Ascending aorta (tissue), 2 donors: ENCODE measurements around the gene SERPINA12. TPM values are rescaled to one million over a fixed set of nuclear protein-coding genes. Genes with fewer than 3 reads are reported as not detected.

Experiments used
- DNase-seq, 2 donors: peaks; one replicate each; pipeline ENCODE4 v3.0.0-alpha.2; 2019; ENCODE audit warnings: low spot score in 2 of 2
- H3K27ac ChIP-seq, 2 donors: fragments of 200-600 bp; sonication (generic); one replicate each; pipeline ENCODE4 v1.5.1; 2016 to 2017; ENCODE audit warnings: mild to moderate bottlenecking in 1 of 2
- H3K27me3 ChIP-seq: fragments of 200-600 bp; sonication (generic); one replicate; pipeline ENCODE4 v1.5.1; 2017
- H3K36me3 ChIP-seq, 2 donors: fragments of 200-600 bp; sonication (generic); one replicate each; pipeline ENCODE4 v1.5.1; 2016
- H3K4me1 ChIP-seq, 2 donors: fragments of 200-600 bp; sonication (generic); one replicate each; pipeline ENCODE4 v1.5.1; 2016 to 2017; ENCODE audit warnings: mild to moderate bottlenecking in 1 of 2
- H3K4me3 ChIP-seq, 2 donors: fragments of 200-600 bp; sonication (generic); one replicate each; pipeline ENCODE4 v1.5.1; 2016 to 2017; ENCODE audit warnings: mild to moderate bottlenecking in 1 of 2
- H3K9me3 ChIP-seq, 2 donors: fragments of 200-600 bp; sonication (generic); one replicate each; pipeline ENCODE4 v1.5.1; 2016
- intact Hi-C: fragments of 100-400 bp; cut with DNase I; formaldehyde crosslinking; loops from one replicate; pipeline ENCODE4 v1.15.1; 2023
- total RNA-seq: library from RNA; depleted of rRNA; stranded (reverse); fragments of >200 nt; gene quantifications from one replicate; pipeline ENCODE4 v1.1.0, GENCODE V29; 2016
- TF ChIP-seq, protein P1 (sequence below), 3 experiments: fragments of 200-600 bp in 2 of 3; fragments of 450-650 bp in 1 of 3; sonication (generic) in 2 of 3; IDR thresholded peaks; one replicate each; pipeline ENCODE4 v1.5.1; 2016 to 2019; ENCODE audit warnings: antibody characterized with exemption in 3 of 3, mild to moderate bottlenecking in 1 of 3, moderate library complexity in 1 of 3

The SERPINA12 gene
- total RNA-seq, 1 donor from 2014 or later = not detected

GRCh38 chr14:94462219-94462551, 47.1 kb downstream of the SERPINA12 start:
- H3K36me3 ChIP-seq = no peaks in the 10 kb centered on the region
- intact Hi-C loops = no loop called here
- TF ChIP-seq, protein P1, sequence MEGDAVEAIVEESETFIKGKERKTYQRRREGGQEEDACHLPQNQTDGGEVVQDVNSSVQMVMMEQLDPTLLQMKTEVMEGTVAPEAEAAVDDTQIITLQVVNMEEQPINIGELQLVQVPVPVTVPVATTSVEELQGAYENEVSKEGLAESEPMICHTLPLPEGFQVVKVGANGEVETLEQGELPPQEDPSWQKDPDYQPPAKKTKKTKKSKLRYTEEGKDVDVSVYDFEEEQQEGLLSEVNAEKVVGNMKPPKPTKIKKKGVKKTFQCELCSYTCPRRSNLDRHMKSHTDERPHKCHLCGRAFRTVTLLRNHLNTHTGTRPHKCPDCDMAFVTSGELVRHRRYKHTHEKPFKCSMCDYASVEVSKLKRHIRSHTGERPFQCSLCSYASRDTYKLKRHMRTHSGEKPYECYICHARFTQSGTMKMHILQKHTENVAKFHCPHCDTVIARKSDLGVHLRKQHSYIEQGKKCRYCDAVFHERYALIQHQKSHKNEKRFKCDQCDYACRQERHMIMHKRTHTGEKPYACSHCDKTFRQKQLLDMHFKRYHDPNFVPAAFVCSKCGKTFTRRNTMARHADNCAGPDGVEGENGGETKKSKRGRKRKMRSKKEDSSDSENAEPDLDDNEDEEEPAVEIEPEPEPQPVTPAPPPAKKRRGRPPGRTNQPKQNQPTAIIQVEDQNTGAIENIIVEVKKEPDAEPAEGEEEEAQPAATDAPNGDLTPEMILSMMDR (IDR thresholded peaks at IDR 0.05) = no peak
- no peak overlapping the region for H3K4me3 ChIP-seq
- H3K27ac ChIP-seq = no peak overlapping the region
- H3K9me3 ChIP-seq = no peaks in the 10 kb centered on the region
- no peaks in the 10 kb centered on the region for H3K27me3 ChIP-seq
- H3K4me1 ChIP-seq = no peaks in the 10 kb centered on the region
- DNase-seq = no peak

DNA sequence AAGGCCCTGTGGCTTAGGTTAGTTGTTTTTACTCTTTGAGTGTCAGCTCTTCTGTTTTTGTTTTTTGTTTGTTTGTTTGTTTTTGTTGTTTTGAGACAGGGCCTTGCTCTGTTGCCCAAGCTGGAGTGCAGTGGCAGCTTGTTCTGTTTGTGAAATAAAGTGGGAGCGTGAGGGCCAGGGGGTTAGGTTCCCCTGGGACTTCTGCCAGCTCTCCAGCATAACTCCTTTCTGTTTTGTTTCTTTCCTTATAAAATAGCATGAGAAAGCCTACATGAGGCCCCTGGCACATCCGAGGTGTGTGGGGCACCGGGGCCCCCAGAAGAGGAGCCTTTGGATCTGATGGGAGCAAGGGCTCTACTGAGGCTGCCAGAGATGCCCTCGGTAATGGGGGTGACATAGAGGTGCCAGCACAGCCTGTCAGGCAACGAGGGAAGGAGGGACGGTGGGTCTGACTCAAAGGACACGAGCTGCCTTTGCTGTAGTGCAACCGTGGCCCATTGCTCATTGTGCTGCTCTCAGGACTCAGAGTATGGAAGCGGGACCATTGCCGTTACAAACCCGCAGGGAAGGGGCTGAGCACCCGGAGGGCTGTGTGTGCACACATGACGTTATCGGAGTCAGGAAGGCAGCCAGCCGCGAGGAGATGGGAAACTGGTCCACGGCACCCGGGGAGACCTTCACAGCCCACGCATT, 47.6 kb downstream of the SERPINA12 start:
- TF ChIP-seq, protein P1 (IDR thresholded peaks at IDR 0.05) = no peak
- no peaks in the 10 kb centered on the region for H3K4me1 ChIP-seq
- intact Hi-C loops = no loop called here
- no peak overlapping the region for H3K4me3 ChIP-seq
- no peak overlapping the region for H3K27ac ChIP-seq
- no peaks in the 10 kb centered on the region for H3K9me3 ChIP-seq
- H3K27me3 ChIP-seq = no peaks in the 10 kb centered on the region
- peak in 1 of 2 donors; percentile 58 for DNase-seq
- no peaks in the 10 kb centered on the region for H3K36me3 ChIP-seq

DNA sequence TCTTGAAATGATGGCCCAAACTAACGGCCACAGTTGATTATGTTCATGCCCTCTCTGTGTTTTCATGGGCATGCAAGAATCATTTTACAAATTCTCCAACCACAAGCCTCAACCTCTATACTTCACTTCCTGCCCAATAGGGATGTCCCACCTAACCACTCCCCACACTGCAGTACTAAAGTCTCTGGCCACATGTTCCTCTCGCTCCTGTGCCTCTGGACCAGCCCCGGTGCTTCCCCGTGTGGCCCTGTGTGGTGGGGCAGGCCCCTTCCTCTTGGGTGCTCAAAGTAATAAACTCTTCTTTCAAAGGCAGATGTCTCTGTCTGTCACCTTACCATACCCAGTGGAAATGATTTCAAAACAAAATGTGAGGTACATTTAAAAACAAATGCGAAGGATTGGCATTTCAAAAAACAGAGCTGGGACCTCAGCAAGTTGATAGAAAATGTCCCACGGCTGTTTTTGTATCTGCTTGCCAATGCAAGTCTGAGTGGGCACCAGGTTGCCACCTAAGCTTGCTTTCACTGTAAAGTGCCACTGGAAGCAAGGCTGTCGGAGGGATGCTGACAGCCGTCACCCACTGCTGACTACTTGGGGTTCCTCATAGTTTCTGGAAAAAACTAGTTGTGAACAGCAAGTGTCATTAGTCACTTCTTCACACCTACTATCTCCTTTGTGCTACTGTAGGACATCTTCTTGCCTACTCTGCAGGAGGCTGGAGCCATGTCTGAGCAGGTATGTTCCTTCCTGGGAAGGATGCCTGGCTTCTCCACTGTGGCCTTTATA, 48.4 kb downstream of the SERPINA12 start:
- intact Hi-C loops = no loop called here
- DNase-seq = peak in 1 of 2 donors; percentile 28
- Histone ChIP-seq H3K36me3 (no peaks in the 10 kb centered on the region), H3K4me3 (no peak overlapping the region), H3K27me3 (no peaks in the 10 kb centered on the region), H3K9me3 (no peaks in the 10 kb centered on the region), H3K27ac (no peak overlapping the region), H3K4me1 (no peaks in the 10 kb centered on the region)
- TF ChIP-seq, protein P1 (IDR thresholded peaks at IDR 0.05) = no peak

DNA sequence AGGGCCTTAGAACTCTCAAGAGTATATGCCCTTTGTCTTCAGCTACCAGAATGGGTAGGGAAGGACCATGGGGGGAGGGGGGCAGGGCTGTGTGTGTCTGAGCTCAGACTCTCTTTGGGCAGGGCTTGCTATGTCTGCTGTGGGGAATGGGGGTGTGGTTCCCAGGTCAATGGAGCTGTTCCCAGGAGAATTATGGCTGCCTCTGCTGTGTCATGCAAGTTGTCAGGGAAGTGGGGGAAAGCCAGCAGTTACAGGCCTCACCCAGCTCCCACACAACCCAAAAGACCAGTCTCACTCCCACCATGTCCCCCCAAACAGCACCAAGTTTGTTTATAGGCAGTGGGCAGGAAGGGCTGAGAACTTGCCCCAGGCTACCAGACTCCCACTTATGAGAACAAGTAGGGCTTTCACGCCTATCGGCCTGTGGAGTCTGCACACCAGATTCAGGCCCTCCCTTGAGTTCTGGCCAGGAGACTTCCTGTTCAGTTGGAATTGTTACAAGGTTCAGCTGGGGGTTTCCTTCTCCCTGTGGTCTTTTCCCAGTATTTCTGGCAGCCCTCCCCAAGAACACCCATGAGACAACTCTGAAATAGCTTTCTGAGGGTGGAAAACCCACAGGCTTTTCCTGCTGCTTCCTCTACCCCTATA, 50.6 kb downstream of the SERPINA12 start:
- H3K4me3 ChIP-seq = no peak overlapping the region
- intact Hi-C loops = no loop called here
- H3K9me3 ChIP-seq = no peaks in the 10 kb centered on the region
- no peaks in the 10 kb centered on the region for H3K4me1 ChIP-seq
- H3K27me3 ChIP-seq = no peaks in the 10 kb centered on the region
- peak in 1 of 2 donors; percentile 18 for DNase-seq
- TF ChIP-seq, protein P1 (IDR thresholded peaks at IDR 0.05) = no peak
- no peak overlapping the region for H3K27ac ChIP-seq
- no peaks in the 10 kb centered on the region for H3K36me3 ChIP-seq

GRCh38 chr14:94458096-94458495, 51.2 kb downstream of the SERPINA12 start:
- TF ChIP-seq, protein P1 (IDR thresholded peaks at IDR 0.05) = no peak
- Histone ChIP-seq H3K27ac (no peak overlapping the region), H3K36me3 (no peaks in the 10 kb centered on the region), H3K4me3 (no peak overlapping the region), H3K27me3 (no peaks in the 10 kb centered on the region), H3K4me1 (no peaks in the 10 kb centered on the region), H3K9me3 (no peaks in the 10 kb centered on the region)
- DNase-seq = peak in 1 of 2 donors; percentile 5
- intact Hi-C loops = no loop called here
